Stimulated activated CD8-positive, alpha-beta memory T cell treated with anti-CD3 and anti-CD28 coated beads, Interleukin-4, amount 100 ng/mL, for 24 hours (primary cell): ENCODE data around the gene ANKIB1.
A peak's percentile ranks its signal among the peaks of the same experiment; 100 is the strongest.
"Not testable (repeated sequence)": the region's sequence is repeated elsewhere in the genome, so short reads cannot be mapped to it uniquely, and the experiment has no call there.

Experiments
- DNase-seq: peaks from one replicate; pipeline ENCODE4 v3.0.0-alpha.2; 2020; ENCODE audit warnings: low read depth

The ANKIB1 gene

DNA sequence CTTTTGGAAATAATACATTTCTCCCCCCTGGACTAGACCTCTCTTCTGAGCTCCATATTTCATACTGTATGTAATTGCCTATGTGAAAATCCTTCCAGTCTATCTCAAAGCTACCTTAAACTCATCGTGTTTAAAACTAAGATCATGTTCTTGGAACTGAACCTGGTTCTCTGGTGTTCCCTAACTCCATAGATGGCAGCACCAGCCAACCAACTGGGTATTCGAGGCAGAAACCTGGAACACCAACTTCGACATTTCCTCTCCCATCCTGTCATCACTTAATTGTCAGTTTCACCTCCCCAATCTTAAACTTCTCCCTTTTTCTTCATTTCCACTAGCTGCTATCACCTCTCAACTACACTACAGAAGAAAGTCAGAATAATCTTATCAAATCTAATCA, 87.0 kb downstream of the ANKIB1 start:
- DNase-seq: no peak

DNA sequence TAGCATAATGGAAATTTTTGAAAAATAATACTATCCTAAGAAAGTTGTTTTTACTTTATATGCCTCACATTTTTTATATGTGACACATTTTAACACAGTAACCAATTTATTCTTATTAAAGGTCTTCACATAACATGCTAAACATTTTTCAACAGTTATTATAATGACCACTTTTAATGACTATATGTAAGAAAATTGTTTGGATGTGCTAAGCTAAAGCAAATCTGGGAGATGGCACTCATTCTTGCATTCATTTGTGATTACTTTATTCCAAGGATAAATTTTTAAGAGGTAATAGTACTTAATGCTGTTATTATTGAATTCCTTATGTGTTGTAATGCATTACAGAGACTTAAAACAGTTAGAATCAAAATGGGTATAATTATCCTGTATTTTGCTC, 88.1 kb downstream of the ANKIB1 start:
- DNase-seq: no peak

DNA sequence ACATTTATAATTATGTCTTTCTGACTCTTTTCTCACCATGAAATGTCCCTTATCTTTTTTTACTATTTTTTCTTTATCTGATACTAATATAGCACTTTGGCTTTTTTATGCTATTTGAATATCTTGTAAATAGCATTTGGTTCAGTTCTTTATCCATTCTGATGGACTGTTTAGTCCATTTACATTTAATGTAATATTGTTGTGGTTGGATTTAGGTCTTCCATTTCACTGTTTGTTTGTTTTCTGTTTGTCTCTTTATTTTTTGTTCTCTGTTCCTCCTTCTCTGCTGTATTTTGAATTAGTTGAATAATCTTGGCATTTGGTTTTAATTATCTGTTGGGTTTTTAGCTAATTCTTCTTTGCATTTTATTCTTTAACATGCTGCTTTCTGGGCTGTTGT, 89.8 kb downstream of the ANKIB1 start:
- no peak for DNase-seq

DNA sequence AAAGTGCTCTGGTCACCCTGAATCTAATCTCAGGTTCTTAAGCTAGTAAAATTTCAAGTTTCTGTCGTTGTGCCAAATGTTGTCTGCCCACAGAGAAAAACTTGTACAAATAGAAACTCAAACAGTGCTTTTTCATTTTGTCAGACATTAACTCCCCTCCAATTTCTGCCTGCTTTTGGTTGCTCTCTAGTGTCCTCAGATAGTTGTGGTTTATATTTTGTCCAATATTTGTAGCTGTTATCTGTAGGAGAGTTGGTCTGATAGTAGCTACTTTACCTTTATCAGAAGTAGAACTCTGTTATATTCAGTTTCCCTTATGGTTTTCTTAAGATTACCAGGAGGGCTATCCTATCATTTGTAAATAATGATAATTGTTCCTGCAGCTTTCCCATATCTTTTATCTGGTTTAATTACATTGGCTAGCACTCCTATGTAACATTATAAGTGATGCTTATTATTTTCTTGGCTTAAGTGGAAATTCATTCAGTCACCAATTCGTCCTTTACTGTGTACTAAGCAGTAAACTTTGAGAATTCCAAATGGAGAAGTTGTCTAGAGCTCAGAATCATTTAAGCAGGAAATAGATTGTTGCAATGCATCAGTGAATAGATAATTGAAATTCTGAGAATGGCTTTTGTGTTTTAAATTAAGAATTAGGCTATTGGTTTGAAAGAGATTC, 91.0 kb downstream of the ANKIB1 start:
- no peak for DNase-seq

DNA sequence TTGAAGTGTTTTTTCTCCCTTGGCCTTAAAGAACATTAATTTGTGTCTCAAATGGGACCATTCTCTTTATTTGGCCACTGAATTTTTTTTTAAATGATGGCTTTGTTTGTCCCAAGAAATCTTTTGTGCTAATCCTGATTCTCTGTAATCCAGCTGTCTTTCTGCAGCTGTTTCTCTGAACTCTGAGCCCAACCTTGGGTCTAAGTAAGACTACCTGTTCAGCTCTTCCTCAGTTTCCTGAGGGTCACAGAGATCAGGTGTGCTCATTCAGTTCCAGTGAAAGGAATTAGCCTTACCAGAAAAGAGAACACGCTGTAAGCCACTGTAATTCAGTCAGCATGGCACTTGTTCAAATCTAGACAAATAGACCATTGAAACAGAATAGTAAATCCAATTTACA, 94.2 kb downstream of the ANKIB1 start:
- DNase-seq: no peak

DNA sequence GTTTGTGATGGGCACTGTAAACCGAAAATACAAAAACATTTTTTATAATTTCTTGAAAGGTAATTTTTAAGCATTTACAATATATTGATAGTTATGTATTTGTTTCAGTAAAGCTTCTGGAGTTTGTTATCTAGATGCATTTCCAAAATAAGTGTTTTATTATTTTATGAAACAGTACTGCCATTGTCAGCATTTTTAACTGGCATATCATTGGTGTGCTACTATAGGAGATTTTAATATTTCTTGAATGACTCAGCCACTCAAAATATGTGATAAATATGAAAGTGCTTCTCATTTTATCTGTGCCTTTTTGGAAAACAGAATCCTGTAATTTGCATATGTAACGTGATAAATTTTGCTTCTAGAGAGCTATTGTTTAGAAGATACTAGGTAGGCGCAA, 97.9 kb downstream of the ANKIB1 start:
- no peak for DNase-seq

DNA sequence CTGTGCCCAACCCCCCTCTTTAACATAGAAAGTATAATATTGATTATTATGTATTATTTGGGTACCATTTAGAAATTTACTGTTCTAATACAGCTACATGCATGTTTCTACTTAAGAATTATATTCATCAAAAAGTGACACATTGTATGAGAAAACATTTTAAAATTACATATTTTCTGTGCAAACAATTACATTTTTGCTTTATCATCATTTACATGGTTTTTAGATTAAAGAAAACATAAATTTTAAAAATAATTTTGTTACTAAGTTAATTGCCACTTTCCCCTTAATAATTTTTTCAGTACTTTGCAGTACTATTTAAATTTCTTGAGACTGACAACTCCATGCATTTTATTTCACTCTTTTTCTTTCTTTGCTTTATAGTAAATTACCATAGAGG, 106.2 kb downstream of the ANKIB1 start:
- no peak for DNase-seq

DNA sequence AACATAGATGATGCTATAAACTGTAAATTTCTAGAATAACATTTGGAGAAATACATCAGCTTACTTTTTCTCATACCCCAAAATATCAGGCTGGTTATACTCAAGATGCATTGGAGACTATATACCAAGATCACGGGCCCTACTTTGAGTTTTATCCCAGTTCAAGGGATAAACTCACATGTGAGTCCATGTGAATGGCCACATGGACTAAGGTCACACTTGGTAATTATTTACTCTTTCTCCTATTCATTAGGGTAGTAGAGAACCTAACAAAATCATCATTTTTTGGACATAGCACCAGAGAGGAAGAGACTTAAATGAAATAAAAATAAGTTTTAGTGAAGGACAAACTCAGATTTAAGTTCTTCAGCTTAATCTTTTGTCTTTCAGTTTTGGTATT, 108.4 kb downstream of the ANKIB1 start:
- DNase-seq: no peak

DNA sequence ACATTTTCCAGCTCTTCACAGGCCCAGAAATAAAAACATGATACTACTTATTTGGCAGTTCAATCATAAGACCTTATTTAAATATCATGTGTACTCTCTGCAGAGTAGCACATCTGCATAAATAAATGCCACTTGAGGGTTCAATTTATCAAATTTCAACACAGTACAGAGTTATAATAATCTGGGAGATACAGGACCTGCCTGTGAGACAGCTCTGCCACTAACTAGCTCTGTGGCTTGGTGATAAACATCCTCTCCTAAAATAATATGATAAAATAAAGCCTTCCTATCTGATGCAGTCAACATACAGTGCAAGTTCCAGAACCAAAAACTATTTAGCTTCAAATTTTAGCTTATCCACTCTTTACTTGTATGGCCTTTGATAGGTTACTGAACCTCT, 110.6 kb downstream of the ANKIB1 start:
- DNase-seq: no peak

DNA sequence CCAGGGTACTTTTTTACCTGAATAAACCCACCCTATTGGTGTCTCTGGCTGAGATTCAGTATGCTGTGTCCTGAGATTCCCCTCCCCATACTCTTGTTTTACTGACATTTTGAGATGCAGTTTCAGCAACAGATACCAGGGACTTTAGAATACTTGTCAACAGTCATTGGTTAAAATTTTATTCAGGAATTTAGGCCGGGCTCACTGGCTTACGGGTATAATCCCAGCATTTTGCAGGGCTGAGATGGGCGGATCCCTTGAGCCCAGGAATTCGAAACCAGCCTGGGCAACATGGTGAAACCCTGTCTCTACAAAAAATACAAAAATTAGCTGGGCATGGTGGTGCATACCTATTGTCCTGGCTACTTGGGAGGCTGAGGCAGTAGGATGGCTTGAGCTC, 111.5 kb downstream of the ANKIB1 start:
- DNase-seq: no peak

DNA sequence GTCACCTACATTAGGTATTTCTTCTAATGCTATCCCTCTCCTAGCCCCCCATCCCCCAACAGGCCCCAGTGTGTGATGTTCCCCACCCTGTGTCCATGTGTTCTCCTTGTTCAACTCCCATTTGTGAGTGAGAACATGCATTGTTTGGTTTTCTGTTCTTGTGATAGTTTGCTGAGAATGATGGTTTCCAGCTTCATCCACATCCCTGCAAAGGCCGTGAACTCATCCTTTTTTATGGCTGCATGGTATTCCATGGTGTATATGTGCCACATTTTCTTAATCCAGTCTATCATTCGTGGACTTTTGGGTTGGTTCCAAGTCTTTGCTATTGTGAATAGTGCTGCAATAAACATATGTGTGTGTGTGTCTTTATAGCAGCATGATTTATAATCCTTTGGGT, 113.4 kb downstream of the ANKIB1 start:
- not testable (repeated sequence) for DNase-seq

DNA sequence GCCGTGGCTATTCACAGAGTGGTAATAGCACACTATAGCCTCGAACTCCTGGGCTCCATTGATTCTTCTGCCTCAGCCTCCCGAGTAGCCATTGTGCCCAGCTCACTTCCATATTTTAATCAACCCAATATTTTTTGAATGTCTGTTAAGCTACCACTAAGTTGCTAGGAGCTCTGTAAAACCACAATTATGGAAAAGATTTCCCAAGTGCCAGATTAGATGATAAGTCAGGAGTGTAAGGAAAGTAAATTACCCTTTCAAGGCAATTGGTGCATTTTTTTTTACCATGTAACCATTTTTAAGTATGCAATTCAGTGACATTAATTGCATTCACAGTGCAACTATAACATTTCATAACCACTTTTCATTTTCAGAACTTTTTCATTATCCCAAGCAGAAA, 114.0 kb downstream of the ANKIB1 start:
- DNase-seq: no peak

DNA sequence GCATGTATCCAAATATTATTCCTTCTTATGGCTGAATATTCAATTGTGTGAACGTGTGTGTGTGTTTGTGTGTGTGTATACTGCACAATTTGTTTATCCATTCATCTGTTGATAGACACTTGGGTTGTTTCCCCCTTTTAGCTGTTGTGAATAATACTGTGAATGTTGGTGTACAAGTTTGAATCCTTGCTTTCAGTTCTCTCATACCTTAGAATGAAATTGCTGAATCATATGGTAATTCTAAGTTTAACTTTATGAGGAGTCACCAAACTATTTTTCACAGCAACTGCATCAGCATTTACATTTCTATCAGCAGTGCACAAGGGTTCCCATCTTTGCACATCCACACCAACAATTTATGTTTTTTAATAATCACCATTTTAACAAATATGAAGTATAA, 114.6 kb downstream of the ANKIB1 start:
- no peak for DNase-seq

DNA sequence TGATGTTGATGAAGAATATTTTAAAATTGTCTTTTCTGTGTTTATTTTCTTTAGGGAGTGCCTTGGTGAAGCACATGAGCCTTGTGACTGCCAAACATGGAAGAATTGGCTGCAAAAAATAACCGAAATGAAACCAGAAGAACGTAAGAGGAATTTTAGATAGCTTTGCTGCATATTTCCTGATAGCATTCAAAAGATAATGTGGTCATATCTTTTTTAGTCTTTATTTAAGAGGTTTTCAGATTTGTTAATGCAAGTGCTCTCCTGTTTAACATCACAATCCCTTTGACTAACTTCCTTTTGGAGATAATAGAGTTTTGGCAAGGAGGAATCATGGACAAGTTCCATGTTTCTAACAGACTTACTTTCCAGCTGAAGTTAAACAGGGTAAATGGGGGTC, 116.4 kb downstream of the ANKIB1 start:
- DNase-seq: no peak

DNA sequence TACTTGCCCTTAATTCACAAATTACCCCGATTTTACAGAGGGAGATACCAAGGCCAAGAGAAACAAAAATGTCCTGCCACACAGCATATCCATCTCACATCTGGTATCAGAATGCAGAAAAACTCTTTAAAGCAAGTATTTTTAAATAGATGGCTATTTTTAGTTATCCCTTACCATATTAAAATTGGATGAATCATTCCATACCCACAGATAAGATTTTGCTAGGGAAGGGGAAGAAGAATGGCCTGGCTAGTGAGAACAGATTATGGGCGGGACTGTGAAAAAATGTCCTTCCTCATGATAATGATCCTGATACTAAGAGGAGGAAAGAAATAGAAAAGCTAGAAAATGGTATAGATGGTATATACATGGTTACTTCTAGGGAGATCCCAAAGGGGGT, 121.0 kb downstream of the ANKIB1 start:
- no peak for DNase-seq

DNA sequence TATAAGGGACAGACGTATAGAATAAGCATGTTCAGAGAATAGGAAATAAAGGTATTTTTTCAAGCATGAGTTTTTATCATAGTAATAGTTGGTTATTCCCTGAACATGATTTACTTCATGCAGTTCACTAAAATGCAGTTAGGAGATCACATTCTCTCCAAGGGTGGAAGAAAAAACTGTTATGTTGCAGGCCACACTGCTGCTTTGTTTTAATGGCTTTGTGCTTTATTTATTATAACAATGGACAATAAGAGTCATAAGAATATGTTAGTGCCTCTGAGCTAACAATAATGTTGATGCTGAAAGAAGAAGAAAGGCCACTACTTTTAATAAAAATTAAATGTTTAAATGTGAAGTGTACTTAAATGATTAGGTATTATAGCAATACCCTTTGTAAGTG, 123.0 kb downstream of the ANKIB1 start:
- DNase-seq: no peak

DNA sequence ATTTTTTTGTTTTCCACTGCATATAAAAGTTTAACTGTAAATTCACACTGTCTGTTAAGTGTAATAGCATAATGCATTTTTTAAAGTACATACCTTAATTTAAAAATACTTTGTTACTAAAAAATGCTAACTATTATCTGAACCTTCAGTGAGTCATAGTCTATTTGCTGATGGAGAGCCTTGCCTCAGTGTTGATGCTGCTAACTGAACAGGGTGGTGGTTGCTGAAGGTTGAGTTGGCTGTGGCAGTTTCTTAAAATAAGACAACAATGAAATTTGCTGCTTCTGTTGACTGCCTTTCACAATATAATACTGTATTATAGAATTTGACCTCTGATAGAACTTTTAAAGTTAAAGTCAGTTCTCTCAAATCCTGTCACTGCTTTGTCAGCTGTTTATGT, 129.2 kb downstream of the ANKIB1 start:
- no peak for DNase-seq

DNA sequence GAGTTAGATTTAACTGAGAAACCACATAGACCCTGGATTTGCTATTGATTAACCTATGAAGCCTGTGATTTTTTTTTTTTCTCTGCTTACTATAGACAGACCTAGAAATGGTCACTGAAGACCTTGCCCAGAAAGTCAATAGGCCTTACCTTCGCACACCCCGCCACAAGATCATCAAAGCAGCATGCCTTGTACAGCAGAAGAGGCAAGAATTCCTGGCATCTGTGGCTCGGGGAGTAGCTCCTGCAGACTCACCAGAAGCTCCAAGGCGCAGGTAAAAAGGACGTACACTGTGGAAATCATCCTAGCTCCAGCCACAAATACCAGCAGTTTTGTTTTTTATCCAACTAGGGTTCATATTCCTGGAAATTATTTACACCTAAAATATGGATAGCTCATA, 145.3 kb downstream of the ANKIB1 start:
- no peak for DNase-seq

DNA sequence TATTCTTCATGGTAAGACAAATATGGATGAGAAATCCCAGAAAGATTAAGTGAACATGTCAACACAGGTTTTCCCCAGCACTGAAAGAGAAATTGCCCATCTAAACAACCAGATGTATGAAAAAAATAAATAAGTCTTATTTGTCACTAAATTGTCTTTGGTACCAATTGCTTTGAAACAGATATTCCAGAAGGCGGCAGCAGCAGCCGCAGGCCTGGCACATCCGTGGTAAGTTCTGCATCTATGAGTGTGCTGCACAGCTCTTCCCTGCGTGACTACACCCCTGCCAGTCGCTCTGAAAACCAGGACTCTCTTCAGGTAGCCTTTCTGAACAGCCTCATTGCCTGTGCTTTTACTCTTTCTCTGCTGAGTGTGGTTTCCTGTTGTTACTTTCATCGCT, 151.8 kb downstream of the ANKIB1 start:
- no peak for DNase-seq

DNA sequence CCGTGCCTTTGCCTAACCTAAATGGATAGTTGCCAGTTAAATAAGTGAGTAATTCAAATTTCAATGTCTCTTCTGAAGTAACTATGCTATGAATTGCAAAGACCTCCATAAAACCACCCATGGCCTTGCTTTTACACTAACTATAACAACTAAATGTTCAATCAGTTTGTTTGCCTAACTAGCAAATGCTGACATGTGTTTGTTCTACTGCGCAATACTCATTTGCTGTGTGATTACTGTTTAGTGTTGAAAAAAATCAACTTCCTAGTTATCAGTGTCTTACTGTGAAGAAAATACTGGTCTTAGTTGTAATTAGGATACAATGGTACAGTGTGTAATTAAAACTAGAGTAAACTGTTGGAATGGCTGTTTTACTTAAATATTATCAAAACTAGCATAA, 154.2 kb downstream of the ANKIB1 start:
- no peak for DNase-seq

DNA sequence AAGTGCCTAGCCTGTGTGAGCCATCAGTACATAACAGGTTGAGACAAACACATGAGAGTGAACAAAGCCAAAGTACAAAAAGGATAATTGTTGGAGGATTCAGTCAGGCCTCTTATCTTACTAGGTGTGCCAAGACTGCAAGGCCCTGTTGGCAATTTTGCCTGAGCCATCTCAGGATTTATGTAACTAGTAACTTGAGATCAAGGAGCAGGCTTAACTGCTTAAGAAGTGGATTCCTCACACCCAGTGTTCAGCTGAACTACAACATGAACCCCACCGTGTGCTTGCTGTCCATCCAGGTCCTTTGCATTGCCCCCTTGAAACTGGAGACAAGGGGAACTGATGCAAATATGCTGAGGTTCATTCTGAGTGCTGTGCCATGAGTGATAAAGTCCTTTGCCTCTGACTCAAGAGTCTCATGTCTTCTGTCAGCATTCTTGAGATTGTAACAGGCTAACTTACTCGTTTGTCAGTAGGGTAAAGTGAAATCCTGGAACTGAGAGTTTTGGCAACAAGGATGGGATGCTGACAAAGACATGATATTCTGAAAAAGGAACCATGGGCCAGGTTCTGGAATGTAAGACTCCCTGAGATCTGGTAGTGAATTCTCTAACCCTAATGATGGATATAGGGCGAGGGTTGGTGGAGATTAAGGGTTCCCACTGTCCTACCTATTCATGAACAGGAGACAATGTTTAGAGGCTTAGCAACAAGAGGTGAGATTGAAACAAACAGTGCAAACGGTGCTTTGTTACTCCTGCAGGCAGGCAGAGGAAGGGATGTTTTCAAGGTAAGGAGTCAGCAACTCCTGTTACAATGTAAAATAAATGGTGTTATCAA, 157.4 kb downstream of the ANKIB1 start:
- no peak for DNase-seq

DNA sequence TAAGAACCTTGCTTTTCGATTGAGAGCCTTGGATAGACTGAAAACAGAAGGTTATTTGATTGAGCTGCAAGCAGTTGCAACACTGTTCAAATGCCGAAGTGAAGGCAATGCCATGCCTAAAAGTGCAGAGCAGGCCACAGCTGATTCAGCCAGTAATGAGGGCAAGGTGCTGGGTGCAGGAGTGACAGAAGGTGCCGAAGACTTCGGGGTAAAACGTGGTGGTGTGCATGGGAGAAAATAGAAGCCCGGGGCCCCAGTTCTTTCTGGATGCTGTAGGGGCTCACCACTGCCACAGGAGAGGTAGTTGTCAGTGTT, 157.9 kb downstream of the ANKIB1 start:
- DNase-seq: no peak

DNA sequence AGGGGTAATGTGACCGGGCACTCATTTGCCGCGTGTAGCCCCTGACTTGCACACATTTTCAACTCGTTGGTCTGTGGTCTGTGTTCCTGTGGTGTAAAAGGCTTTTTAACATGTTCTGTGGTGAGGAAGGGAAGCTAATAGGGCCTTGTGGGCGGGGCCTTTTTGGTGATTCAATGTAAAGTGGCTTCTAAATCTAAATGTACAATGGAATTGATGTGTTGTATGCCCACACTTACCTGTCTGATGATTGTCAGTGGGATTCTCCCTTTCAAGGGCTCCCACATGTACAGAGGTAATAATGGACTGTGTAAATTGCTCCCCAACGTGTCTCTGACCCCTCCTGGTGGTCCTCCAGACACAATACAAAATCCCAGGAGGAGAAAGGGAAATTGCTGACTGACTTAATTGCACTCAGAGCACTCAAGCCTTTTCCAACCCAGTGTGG, 158.4 kb downstream of the ANKIB1 start:
- peak; percentile 34 for DNase-seq

DNA sequence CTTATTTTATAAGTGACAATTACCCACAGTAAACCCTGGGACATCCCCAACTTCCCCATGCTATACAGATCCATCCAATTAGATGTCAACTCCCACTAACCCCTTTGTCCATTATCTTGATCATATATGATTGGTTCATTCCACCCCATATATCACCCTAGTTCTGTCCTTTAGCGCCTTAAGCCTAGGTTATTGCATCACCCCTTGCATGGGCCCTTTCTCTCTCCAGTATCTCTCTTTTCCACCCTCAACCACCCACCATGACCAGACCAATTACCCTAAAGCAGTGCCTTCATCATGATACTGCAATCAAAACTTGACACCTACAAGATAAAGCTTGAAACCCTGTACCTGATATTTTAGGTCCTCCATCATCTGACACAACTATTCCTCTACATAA, 163.6 kb downstream of the ANKIB1 start:
- no peak for DNase-seq
